Gastrocnemius medialis (tissue), 4 donors: ENCODE results near the gene FIGLA.

Experiments
- POLR2A ChIP-seq, 2 donors: fragments of 450-650 bp; IDR thresholded peaks; one replicate each; pipeline ENCODE4 v1.6.1; 2017; ENCODE audit warnings: antibody characterized with exemption in 2 of 2, mild to moderate bottlenecking in 2 of 2, moderate library complexity in 2 of 2
- TF ChIP-seq, protein P1 (sequence below), 5 experiments: fragments of 450-650 bp in 3 of 5; fragments of 200-600 bp in 2 of 5; sonication (generic) in 2 of 5; IDR thresholded peaks in 4 of 5; conservative IDR thresholded peaks in 1 of 5; 1 replicate in 4 of 5; 2 replicates in 1 of 5; pipeline ENCODE4 v1.5.1; 2016 to 2019; ENCODE audit warnings: antibody characterized with exemption in 5 of 5, mild to moderate bottlenecking in 3 of 5, moderate library complexity in 3 of 5

DNA sequence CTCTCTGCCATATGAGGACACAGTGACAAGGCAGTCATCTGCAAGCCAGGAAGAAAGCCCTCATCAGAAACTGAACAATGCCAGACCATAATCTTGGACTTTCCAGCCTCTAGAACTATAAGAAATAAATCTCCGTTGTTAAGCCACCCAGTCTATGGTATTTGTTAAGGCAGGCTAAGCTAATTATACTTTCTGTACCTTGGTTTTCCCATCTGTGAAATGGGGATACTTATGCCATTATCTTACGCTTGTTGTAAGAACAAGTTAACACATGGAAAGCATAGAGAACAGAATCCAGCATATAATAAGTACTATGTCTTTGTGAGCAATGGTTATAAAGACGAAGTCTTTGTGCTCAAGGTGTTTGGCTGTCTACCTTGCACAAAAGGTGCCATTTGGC is 14.2 kb downstream of the FIGLA start:
- no peak for TF ChIP-seq POLR2A (IDR thresholded peaks at IDR 0.05)
- TF ChIP-seq, protein P1, sequence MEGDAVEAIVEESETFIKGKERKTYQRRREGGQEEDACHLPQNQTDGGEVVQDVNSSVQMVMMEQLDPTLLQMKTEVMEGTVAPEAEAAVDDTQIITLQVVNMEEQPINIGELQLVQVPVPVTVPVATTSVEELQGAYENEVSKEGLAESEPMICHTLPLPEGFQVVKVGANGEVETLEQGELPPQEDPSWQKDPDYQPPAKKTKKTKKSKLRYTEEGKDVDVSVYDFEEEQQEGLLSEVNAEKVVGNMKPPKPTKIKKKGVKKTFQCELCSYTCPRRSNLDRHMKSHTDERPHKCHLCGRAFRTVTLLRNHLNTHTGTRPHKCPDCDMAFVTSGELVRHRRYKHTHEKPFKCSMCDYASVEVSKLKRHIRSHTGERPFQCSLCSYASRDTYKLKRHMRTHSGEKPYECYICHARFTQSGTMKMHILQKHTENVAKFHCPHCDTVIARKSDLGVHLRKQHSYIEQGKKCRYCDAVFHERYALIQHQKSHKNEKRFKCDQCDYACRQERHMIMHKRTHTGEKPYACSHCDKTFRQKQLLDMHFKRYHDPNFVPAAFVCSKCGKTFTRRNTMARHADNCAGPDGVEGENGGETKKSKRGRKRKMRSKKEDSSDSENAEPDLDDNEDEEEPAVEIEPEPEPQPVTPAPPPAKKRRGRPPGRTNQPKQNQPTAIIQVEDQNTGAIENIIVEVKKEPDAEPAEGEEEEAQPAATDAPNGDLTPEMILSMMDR (IDR thresholded peaks at IDR 0.05 in 4 of 5, conservative IDR thresholded peaks at IDR 0.05 in 1 of 5): no peak
